ENCODE measurements around the gene PAK4. TPM values are rescaled to one million over a fixed set of nuclear protein-coding genes. Genes with fewer than 3 reads are reported as not detected.

Gene PAK4
- total RNA-seq, 2 experiments from 2014 or later: 14.6 to 18.4 TPM

DNA sequence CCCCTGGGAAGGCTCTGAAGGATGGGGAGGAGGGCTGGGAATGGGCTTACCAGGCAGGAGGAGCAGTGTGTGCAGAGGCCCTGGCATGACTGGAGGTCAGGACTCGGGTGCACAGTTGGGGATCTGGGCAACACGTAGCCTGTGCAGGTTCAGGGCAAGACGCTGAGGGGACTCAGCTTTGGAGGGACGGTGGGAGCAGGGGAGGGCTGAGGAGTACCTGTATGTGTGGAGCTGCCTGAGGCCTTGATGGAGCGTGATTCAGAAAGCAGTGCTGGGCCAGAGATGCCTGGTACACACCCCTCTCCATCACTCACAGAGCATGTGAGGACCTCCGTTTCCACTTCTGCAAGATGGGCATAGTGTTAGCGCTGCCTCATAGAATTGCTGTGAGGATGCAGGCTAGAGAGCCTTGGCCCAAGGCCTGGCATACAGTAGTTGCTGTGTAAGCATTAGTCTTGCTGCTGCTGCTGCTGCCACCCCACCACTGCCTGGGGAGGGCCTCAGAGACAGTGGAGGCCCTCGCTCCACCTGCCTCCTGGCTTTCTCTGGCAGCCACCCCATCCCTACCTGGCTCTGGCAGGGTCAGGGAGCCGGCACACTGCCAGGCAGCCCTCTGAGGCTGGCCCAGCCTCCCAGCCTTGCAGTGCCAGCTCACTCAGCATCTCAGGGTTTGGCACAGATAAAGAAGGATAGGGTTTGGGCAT lies 2.4 kb downstream of the PAK4 start:
- Mint-ChIP-seq H3K4me3 (no peak overlapping the region), H3K36me3 (no peaks in the 10 kb centered on the region), H3K4me1 (peaks cover 34% of the 10 kb centered on the region), H3K27ac (no peak overlapping the region), H3K9me3 (ENCODE audit: low read depth) (no peaks in the 10 kb centered on the region), H3K27me3 (no peaks in the 10 kb centered on the region)
- CTCF ChIA-PET: interaction anchor here (0.5 to 1.3 kb wide), 2 partner anchors 20 to 199 kb away, joined by 3 read pairs; no protein-coding TSS in a partner anchor
- DNase-seq (no peak), ATAC-seq (no peak)

DNA sequence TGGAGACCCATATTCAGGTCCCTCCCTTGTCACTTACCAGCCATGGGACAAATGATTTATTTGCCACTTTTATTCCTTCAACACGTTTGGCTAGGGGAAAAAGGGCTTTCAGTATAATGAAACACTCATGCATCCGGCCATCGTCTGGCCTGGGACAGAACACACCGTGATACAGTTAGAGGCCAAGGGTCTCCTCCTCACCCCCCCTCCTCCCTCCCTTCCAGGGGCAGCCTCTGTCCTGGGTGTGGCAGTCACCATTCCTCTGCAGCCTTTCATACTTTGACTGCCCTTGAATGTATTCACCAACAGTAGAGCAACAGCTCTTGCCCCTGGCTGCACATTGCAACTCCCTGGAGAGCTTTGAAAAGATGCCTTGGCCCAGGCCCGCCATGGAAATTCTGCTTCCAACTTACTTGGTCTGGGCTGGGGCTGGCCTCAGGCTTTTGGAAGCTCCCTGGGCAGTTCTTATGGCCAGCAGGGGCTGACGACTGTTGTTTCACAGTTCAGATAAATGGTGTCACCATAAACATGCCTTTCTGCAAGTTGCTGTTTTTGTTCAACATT lies 3.0 kb downstream of the PAK4 start:
- H3K4me3 Mint-ChIP-seq: no peak overlapping the region
- no peaks in the 10 kb centered on the region for H3K9me3 Mint-ChIP-seq (ENCODE audit: low read depth)
- DNase-seq: no peak
- CTCF ChIA-PET: interaction anchor here (1.2 to 1.3 kb wide), 2 partner anchors 18 to 198 kb away, joined by 3 to 6 read pairs; no protein-coding TSS in a partner anchor
- H3K36me3 Mint-ChIP-seq: no peaks in the 10 kb centered on the region
- no peak overlapping the region for H3K27ac Mint-ChIP-seq
- no peaks in the 10 kb centered on the region for H3K27me3 Mint-ChIP-seq
- no peak for ATAC-seq
- peaks cover 34% of the 10 kb centered on the region for H3K4me1 Mint-ChIP-seq

DNA sequence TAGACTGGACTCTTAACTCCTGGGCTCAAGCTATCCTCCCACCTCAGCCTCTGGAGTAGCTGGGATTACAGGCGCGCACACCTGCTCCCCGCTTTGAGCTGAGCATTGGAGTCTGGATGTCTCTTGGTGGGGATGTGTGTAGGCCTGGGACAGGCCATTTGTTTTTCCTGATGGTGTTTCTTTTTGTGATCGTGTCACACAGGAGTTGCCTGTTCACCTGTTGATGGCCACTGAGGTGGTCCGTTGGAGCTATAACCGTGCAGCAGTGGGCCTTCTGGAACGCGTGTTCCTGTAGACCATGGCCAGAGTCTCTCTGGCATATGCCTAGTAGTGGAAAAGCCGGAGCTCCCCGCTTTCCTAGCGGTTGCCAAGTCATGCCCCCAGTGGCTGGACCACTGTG lies 3.5 kb downstream of the PAK4 start:
- Mint-ChIP-seq H3K27me3 (no peaks in the 10 kb centered on the region), H3K4me1 (peaks cover 32% of the 10 kb centered on the region), H3K36me3 (no peaks in the 10 kb centered on the region), H3K9me3 (ENCODE audit: low read depth) (no peaks in the 10 kb centered on the region), H3K27ac (no peak overlapping the region), H3K4me3 (no peak overlapping the region)
- ATAC-seq (no peak), DNase-seq (no peak)
- CTCF ChIA-PET: interaction anchor here (1.2 to 1.3 kb wide), 2 partner anchors 19 to 198 kb away, joined by 3 to 6 read pairs; no protein-coding TSS in a partner anchor

DNA sequence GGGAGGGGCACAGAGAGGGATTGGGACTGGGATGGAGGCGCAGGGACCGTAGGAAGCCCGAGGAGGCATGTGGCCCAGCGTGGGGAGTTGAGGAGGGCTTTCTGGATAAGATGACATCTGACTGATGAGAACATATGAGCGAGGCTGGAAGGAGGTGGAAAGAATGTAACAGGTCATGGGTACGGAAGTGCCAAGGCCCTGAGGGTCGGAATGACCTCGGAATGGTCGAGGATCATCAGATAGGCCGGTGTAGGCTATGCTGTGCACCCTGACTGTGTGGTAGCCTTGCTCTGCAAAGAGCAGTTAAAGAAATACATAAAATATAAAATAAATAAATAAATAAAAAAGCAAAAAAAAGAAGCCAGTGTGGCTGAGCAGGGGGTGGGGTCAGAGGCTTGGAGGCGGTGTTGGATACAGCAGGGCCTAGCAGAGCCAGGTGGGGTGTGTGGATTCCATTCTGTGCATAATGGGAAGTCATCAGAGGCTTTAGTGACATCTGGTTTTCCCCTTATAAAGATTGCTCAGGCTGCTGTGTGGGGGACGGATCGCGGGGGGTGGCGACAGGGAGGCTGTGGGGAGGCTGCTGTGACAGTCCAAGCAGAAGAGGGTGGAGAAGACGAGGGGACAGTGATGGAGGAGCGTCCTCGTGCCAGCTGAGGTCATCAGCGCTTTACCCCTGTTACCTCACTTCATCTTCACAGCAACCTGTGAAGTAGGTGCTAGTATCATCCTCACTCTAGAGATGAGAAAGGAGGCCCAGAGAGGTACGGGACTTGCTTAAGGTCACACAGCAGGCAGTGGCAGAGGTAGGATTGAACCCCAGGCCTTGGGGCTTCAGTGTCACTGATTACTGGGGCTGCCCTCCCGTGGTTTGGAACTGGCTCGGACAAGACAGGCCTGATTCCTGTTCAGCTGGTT lies 5.0 kb downstream of the PAK4 start:
- Mint-ChIP-seq H3K36me3 (no peaks in the 10 kb centered on the region), H3K9me3 (ENCODE audit: low read depth) (no peaks in the 10 kb centered on the region), H3K4me1 (peaks cover 22% of the 10 kb centered on the region), H3K27ac (no peak overlapping the region), H3K27me3 (no peaks in the 10 kb centered on the region), H3K4me3 (no peak overlapping the region)
- no peak for DNase-seq
- CTCF ChIA-PET: no interaction called here
- ATAC-seq: no peak

DNA sequence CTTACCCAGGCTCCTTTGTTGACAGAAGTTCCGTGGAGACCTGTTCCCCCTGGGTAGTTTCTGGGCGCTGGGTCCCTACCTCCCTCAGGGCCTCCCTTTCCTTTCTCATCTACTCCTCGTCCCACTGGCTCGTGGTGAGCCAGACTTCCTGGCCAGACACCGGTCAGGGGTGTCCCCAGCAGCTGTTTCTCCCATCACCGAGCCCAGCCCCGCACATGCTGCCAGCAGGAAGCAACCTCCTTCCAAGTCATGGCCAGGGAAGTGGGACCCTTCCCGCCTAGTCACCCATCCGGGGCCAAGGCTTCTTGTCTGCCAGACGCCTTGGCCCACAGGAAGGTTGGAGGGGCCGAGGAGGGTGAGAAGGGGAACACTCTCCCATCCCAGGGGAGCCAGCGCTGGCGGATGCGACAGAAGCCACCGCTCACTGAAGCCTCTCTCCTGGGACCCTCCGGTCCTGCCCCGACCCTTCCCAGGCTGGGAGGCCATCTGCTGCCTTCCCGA lies 5.7 kb downstream of the PAK4 start:
- Mint-ChIP-seq H3K9me3 (ENCODE audit: low read depth) (no peaks in the 10 kb centered on the region), H3K36me3 (no peaks in the 10 kb centered on the region), H3K4me3 (no peak overlapping the region), H3K27me3 (no peaks in the 10 kb centered on the region), H3K27ac (no peak overlapping the region), H3K4me1 (peaks cover 19% of the 10 kb centered on the region)
- CTCF ChIA-PET: no interaction called here
- DNase-seq (no peak), ATAC-seq (no peak)

DNA sequence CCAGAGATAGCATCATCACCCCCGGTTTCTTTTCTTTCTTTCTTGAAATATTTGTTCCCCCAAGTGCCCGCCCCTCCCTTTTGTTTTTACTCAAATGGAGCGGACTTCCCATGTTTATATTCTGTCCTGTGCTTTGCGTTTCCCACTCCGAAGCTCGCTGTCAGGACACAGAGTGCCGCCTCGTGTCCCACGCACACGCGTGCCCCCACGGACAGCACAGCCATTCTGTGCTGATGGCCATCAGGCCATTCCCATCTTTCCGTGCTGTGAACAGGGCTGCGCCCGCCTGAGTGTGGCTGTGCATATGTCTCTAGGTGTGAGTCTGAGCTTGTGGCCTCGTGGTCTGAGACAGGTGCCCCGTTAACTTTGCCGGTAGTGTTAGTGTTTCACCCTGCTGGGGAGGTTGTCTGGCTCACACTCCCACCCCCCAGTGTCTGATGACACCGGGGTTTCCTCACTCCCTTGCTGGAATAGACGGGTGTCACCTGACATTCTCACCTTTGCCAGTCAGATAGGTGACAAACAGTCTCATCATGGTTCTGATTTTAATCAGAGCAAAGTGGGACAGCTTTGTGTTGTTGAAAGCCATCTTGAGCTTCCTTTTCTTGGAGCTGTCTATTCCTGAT lies 6.9 kb downstream of the PAK4 start:
- no peak for ATAC-seq
- Mint-ChIP-seq H3K36me3 (no peaks in the 10 kb centered on the region), H3K4me1 (peaks cover 8% of the 10 kb centered on the region), H3K27me3 (no peaks in the 10 kb centered on the region), H3K4me3 (no peak overlapping the region), H3K27ac (no peak overlapping the region), H3K9me3 (ENCODE audit: low read depth) (no peaks in the 10 kb centered on the region)
- DNase-seq: no peak
- CTCF ChIA-PET: interaction anchor here (1.3 kb wide), 1 partner anchor 10 kb away, joined by 4 read pairs; no protein-coding TSS in a partner anchor

DNA sequence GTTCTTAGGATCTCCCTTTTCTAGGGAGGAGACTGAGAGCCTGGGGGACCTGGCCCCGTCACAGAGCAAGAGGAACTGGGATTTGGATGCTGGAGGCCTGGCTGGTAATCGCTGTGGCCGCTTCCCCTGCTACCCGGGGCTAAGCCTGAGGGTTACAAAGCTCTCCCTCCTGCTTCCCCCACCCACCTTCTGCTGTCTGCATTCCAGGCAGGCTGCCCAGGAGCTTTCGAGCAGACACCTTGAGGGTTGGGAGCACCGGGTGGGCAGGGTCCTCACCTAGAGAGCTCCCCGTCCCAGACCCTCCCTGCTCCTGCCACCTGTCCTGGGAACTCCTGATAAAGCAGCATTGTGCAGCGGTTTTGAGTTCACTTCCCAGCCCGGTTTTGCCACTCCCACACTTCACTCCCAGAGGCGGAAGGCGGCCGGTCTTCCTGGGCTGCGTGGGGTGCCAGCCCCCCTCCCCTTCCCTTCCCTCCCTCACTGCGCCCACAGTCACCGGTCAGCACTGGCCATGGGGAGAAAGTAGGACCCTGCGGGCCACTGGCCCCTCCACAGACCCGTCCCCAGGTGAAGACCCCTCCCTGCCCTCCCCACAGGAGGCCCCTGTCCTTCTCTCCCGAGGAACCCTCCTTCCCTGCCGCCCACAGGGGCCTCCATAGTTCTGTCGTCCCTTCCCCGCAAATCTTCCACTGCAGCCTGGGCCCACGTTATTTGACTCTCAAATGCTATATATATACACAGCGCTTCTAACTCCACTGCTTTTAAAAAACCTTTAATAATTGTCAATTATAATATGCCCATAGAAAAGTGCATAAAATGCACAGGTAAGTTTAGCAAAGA lies 8.1 kb downstream of the PAK4 start:
- ATAC-seq (no peak), DNase-seq (no peak)
- Mint-ChIP-seq H3K4me1 (peaks cover 8% of the 10 kb centered on the region), H3K36me3 (no peaks in the 10 kb centered on the region), H3K27ac (no peak overlapping the region), H3K27me3 (no peaks in the 10 kb centered on the region), H3K9me3 (ENCODE audit: low read depth) (no peaks in the 10 kb centered on the region), H3K4me3 (no peak overlapping the region)
- CTCF ChIA-PET: interaction anchor here (1.3 kb wide), 1 partner anchor 11 kb away, joined by 4 read pairs; no protein-coding TSS in a partner anchor

DNA sequence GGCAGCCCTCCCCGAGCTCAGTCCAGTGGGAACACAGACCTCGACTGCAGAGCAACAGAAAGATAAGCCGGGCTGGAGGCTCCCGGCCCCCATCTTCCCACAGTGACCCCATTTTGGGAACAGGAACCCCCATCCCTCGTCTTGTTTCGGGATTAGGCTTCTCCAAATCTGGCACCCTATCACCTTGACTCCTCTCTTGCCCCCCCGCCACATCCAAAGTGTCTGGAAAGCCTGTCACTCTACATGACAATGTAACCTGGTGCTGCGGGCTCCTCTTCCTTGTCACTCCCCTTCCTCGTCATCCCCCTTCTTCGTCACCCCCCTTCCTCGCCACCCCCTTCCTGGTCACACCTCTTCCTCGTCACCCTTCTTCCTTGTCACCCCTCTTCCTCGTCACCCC lies 10.1 kb downstream of the PAK4 start:
- ATAC-seq (no peak), DNase-seq (no peak)
- no peaks in the 10 kb centered on the region for H3K27me3 Mint-ChIP-seq
- H3K27ac Mint-ChIP-seq: no peak overlapping the region
- H3K36me3 Mint-ChIP-seq: no peaks in the 10 kb centered on the region
- peaks cover 6% of the 10 kb centered on the region for H3K4me1 Mint-ChIP-seq
- no peaks in the 10 kb centered on the region for H3K9me3 Mint-ChIP-seq (ENCODE audit: low read depth)
- no peak overlapping the region for H3K4me3 Mint-ChIP-seq
- CTCF ChIA-PET: no interaction called here

DNA sequence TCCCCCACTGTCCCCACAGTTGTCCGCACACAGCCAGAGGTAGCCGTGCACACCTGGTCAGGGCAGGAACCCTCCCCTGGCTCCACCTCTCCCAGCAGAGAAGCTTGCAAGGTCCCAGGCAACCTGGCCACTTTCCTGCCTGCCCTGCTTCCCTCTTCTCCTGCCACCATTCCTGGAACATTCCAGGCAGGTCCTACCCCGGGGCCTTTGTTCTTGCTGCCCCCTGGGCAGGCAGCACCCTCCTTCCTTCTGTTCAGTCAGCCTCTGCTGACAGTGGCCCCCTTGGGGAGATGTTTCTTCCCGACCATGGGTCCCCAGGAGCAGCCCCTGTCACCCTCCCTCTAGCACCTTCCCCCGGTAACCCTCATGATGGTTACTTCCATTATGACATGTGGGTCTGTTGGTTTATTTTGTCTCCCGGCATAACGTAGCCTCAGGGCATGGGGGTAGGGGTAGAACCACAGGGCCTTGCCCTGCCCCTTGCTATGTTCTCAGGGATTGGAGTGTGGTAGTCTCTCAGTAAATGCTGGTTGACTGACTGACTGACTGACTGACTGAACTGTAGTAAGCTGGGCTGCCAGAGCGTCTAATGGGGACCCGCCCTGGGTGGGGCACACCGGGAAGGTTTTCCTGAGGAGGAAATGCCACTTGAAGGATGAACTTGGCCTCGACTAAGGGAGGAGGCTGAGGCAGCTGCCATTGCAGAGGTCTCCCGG lies 10.8 kb downstream of the PAK4 start:
- Mint-ChIP-seq H3K27me3 (no peaks in the 10 kb centered on the region), H3K36me3 (no peaks in the 10 kb centered on the region), H3K27ac (no peak overlapping the region), H3K4me3 (no peak overlapping the region), H3K4me1 (peaks cover 6% of the 10 kb centered on the region), H3K9me3 (ENCODE audit: low read depth) (no peaks in the 10 kb centered on the region)
- CTCF ChIA-PET: interaction anchor here (0.6 kb wide), 1 partner anchor 21 kb away, joined by 3 read pairs; no protein-coding TSS in a partner anchor
- ATAC-seq (no peak), DNase-seq (no peak)

DNA sequence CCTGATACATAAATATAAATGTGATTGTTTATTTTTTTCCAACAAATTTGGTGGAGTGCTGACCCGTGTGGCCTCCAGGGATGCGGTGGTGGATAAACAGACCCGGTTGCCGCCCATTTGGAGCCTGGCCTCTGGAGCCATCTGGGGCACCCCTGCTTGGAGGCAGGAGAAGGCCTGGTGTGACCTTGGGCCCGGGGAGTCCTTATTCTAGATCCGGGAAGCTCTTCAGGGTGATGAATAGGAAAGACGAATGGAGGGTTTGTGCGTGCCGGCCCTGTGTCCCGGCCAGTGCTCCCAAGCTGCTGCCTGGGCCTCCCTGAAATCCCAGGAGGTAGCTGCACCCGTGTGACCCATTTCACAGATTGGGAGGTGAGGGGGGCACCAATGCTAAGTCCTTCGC lies 11.5 kb downstream of the PAK4 start:
- Mint-ChIP-seq H3K9me3 (ENCODE audit: low read depth) (no peaks in the 10 kb centered on the region), H3K4me3 (no peak overlapping the region), H3K27ac (no peak overlapping the region), H3K36me3 (no peaks in the 10 kb centered on the region), H3K27me3 (no peaks in the 10 kb centered on the region), H3K4me1 (peaks cover 6% of the 10 kb centered on the region)
- CTCF ChIA-PET: interaction anchor here (0.6 kb wide), 1 partner anchor 22 kb away, joined by 3 read pairs; no protein-coding TSS in a partner anchor
- ATAC-seq: no peak
- DNase-seq: no peak

DNA sequence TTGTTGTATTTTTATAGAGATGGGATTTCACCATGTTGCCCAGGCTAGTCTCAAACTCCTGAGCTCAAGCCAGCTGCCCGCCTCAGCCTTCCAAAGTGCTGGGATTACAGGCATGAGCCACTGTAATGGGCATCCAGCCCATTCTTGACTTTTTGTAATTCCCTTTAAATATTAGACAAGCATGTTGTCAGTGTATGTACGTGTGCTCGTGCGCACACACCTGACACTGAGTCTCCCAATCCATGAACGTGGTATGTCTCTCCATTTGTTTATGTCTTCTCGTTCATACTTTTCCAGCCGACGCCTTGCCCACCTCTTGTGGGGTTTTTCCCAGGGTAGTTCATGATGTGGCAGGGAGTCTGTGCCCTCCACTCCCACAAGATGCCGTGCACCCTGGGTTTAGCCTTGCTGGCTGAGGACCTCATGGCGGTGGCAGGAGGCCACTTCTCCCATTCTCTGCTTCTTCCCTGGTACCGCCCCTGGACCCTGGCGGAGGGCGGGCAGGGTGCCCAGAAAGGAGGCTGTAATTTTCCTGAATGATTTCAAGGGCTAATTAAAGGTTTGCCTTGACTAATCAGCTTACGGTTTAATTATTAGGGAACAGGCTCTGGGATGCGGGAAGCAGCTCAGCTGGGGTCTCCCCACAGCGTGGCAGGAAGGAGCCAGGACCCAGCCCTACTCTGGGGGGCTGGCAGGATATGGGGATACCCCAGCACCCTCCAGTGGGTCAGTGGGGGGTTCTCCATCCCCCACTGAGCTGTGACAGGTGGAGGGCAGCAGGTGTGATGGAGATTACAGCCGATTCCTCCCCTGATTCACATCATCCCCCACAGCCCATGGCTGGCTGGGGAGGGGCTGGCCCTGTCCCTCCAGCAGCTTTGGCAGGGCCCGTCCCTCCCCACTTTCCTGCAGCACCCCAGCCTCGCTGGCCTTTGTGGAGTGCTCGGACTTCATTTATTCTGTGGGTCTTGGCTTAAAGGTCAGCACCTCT lies 12.9 kb downstream of the PAK4 start:
- Mint-ChIP-seq H3K4me3 (no peak overlapping the region), H3K27ac (no peak overlapping the region), H3K4me1 (no peaks in the 10 kb centered on the region), H3K36me3 (no peaks in the 10 kb centered on the region), H3K27me3 (no peaks in the 10 kb centered on the region), H3K9me3 (ENCODE audit: low read depth) (no peaks in the 10 kb centered on the region)
- ATAC-seq (no peak), DNase-seq (no peak)
- CTCF ChIA-PET: no interaction called here

Data from activated CD8-positive, alpha-beta memory T cell treated with anti-CD3 and anti-CD28 coated beads, Interleukin-2, amount 10 ng/mL, durations not matched to agents 7 days and 5 days (primary cell).